NCI-H2081 (cell line): ENCODE results near the gene ALS2CL.
"Not testable (repeated sequence)": the region's sequence is repeated elsewhere in the genome, so short reads cannot be mapped to it uniquely, and the experiment has no call there.

Source experiments
- DNase-seq, 2 experiments: peaks; one replicate each; lab custom pipeline; 2025; lab: John Stamatoyannopoulos, UW

Gene ALS2CL, protein sequence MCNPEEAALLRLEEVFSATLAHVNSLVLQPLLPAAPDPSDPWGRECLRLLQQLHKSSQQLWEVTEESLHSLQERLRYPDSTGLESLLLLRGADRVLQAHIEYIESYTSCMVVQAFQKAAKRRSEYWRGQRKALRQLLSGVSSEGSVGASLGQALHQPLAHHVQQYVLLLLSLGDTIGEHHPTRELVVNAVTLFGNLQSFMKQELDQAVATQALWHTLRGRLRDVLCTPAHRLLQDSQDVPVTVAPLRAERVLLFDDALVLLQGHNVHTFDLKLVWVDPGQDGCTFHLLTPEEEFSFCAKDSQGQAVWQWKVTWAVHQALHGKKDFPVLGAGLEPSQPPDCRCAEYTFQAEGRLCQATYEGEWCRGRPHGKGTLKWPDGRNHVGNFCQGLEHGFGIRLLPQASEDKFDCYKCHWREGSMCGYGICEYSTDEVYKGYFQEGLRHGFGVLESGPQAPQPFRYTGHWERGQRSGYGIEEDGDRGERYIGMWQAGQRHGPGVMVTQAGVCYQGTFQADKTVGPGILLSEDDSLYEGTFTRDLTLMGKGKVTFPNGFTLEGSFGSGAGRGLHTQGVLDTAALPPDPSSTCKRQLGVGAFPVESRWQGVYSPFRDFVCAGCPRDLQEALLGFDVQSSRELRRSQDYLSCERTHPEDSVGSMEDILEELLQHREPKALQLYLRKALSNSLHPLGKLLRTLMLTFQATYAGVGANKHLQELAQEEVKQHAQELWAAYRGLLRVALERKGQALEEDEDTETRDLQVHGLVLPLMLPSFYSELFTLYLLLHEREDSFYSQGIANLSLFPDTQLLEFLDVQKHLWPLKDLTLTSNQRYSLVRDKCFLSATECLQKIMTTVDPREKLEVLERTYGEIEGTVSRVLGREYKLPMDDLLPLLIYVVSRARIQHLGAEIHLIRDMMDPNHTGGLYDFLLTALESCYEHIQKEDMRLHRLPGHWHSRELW

DNA sequence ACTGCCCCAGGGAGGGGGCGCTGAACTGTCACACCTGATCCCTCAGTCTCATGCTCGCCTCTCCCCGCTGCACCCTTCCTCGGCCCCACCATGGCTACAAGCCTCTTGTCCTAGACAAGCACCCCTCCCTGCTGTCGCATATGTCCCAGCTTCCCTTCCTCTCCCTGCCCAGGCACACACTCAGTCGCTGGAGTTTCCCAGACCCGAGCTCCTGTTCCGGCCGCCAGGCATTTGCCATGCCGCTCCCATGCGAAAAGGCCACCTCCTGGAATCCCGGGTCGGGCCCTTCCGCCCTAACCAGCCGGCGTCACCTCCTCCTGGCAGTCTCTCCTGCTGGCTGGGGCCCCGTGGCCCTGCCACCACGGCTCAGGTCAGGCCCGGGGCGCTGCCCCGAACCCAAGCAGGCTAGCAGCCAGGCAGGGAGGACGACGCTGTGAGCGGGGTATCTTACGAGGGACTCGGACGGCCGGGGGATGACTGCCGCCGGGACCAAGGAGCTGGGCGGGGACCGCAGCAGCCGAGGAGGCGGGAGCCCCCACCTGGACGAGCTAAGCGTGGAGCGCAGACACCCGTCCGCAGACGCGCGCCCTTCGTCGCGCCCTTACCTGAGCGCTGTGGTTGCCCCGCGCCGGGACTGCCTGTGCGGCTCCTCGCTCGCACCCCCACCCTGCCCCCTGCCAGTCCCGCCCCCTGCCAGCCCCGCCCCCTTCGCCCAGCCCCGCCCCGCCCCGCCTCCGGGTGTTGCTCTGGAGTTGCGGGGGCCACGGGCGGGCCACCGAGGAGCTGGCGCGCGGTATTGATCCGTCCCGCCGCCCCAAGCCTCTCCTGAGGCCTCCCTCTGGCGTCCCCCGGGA is at the start of gene ALS2CL:
Gene ALS2CL, minus strand, starts transcription at position 642 of the 854 bp plus-strand sequence. CDS start 4,239 bp downstream, outside the sequence.
- no peak for DNase-seq

DNA sequence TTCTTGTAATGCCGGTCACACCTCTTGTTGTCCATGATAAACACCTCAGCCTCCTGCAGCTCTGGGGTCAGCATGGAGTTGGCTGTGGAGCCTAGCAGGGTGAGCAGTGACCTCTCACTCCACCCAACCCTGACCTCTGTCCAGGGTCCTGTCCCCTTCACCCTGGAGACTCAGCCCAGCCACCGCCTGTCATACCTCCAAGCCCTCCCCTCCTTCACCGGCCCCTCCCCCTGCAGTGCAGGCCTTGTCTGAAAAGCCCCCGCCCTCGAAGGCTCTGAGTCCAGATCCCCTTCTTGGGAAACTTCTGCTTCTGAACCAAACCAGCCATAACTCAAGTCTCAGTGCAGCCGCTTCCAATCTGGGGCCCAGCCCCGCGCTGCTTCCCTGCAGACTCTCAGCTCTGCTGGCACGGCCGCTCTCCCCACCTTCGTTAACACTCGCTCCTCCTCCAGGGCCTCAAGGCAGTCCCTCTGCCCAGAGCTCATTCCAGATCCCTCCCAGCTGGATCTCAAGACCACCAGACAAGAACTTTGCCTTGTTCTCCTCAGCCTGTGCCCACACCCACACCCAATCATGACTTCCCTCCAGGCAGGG is 49.6 kb upstream of the ALS2CL start:
- no peak for DNase-seq

DNA sequence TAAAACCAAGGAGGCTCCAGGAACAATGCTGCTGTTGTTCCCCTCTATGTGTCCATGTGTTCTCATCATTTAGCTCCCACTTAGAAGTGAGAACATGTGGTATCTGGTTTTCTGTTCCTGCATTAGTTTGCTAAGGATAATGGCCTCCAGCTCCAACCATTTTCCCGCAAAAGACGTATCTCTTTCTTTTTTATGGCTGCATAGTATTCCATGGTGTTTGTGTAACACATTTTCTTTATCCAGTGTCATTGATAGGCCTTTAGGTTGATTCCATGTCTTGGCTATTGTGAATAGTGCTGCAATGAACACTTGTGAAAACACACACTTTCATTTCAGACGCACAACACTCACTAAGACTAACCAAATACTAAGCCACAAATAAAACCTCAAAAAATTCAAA is 46.1 kb upstream of the ALS2CL start:
- not testable (repeated sequence) for DNase-seq

DNA sequence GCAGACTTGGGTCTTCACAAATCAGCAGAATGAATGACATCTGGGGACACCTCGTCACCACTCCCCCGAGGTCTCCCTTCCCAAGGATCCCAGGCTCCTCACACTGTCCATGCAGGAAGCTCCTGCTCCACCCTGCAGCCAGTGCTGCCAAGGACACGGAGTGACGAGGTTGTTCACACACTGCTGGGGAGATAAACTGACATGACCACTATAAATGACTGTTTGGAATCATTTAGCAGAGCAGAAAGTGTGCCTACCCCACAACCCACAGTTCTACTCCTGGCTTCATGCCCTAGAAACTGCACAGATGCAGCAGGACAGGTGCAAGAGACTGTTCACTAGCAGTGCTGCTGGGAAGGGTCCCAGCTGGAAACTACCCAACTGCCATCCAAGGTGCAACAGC is 43.9 kb upstream of the ALS2CL start:
- DNase-seq: peak in 1 of 2 experiments; percentile 32

DNA sequence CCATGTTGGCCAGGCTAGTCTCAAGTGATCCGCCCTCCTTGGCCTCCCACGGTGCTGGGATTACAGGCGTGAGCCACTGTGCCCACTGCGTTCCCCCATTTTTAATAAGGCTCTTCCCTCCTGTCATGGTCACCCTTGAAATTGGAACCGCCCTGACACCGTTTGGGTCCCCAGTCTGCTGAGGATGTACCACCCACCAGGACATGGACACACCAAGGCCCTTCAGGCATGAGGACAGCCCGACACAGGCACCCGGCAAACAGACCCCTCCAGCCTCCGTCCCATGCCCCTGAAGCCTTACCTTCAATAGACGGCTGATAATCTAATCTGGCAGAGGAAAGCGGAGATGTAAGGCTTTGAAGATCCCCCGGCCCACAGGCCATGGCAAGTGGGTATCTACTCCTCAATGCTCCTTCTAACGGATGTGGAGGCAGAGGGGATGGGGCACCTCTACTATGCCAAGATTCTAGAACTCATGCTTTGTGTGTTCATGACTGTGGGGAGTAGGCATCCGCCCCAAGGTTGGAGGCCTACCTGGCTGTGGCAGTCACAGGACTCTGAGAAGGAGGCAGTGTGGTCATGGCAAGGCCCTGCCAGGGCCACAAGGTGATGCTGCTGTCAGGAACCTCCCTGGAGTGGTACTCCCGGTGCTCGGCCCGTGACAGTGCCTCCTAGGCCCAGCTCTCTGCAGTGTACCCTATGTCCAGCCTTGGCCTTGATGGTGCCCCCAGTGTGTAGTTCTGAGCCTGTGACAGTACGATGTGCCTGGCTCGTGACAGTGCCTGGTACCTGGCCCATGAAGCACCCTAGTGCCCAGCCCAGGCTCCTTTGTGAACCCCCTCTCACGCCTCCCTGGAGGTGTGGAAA is 42.8 kb upstream of the ALS2CL start:
- DNase-seq: no peak

DNA sequence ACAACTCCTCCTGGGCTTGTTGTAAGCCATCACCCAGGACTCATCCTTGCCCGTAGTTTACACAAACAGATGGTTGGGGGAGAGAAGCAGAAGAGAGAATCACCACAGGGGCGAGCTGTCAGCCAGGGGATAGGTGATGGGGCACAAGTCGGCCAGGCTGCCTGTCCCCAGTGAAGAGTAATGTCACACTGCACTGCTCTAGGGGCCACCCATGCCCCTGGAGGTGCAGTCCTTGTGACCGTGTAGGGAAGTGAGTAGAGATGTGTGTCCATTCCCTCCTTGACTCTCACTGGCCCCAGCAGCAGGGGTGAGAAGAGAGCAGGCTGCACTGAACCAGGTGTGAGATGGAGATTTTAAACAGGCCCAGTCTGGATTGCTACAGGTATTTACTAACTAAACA is 41.3 kb upstream of the ALS2CL start:
- DNase-seq: no peak

DNA sequence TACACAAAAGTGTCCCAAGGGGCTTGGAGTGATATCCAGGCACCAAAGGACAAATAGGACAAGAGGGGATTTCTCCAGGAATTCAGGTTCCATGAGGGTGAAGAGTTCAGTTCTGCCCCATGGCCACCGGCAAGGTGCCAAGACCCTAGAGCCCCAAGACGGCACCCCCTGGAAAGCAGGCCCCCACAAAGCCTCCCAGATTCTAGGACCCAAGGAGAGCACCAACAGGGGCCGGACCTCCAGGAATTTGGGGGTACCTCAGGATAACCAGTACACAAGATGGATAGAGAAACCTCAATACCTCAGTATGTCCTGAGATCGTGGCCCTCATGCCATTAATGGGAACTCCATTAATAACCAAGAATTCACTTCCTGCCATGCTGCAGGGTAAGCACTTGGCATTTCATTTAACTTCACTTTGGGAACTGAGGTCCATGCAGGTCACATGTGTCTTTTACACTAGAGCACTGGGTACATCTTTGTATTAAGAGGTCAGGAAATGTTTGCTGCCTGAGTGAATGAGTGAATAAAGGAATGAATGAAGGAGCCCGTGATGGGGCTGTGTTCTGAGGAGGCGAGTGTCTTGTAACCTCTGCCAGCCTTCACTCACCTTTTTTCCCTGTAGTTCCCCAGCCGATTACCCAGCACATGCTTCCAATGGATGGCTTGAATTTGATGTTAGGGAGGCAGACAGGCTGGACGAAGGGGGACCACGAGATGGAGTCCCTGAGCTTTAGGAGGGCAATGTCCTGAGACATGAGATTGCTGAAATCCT is 39.7 kb upstream of the ALS2CL start:
- DNase-seq: no peak

DNA sequence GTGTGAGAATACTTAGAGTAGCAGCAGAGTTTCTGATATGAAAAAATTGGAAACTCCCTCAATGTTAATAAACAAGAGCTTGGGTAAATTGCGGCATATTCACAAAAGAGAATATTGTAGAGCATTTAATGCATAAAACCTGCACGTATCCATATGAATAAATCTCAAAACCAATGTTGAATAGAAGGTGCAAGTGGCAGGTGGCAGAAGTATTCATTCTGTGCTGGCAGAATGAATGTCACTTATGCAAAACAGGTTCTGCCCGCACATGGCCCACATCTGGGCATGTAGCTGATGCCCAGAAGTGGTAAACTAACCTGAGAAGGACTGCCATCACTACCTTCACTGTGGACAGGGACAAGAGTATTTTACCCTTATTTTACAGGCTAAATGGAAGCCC is 38.3 kb upstream of the ALS2CL start:
- no peak for DNase-seq

DNA sequence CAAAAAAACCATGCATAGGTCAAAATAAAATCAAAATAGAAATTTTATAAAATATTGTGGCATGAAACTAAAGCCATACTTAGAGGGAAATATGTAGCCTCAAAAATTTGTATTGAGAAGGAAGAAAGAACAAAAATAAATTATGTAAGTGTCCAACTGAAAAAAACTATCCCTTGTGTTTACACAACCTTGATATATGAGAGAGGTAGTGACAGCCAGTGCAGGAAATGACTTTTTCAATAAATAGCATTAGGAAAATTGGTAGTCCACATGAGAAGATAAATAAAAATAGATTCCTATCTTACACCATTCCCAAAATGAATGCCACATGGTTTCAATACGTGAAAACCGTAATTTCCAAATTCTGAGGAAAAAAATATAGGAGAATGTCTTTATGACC is 37.3 kb upstream of the ALS2CL start:
- DNase-seq: no peak

DNA sequence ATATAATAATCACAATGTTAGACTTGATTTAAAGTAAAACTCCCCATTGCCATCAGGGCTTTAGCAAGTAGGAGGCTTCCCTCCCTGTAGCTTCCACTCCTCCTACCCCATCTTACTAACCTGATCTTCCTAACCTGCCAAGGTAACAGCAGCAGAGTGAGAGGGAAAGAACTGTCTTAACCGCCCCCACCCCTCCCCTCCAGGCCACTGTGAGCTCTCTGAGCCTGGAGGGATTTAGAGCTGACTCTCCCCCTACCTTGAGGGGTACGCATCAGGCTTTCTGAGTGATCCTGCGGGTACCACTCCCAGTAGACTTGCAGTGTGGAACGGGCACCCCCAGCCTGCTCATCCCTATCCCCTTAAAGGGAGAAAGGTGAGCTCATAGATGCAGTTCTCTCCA is 35.6 kb upstream of the ALS2CL start:
- no peak for DNase-seq

DNA sequence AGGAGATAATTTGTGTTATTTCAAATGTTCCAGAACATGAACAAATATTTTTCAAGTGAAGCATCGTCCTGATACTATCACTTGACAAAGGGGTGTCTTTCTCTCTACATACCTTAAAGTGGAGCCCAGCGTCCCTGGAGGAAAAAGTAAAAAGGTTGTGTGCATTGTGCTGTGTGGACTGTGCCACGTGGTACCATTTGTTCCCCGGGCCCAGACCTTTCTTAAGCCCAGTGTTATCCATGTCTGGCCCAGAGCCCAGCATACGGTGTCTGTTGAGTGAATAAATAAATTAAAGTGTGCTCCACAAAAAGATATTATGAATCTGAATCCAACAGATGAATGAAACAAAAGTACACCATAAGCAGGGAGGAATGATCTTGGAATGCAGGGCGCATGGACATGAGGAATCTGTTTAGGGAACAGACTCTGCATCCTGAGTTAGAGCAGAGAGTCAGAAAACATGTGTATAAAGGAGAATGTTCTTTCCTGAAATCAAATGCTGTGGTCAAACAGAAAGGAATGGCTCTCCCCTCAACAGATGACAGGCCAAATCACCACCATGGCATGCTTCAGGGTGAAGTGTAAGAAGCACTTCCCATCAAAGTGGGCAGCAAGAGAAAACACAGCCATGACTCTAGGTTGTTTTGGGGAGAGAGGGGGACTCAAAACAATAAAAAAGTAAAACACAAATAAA is 32.3 kb upstream of the ALS2CL start:
- no peak for DNase-seq

DNA sequence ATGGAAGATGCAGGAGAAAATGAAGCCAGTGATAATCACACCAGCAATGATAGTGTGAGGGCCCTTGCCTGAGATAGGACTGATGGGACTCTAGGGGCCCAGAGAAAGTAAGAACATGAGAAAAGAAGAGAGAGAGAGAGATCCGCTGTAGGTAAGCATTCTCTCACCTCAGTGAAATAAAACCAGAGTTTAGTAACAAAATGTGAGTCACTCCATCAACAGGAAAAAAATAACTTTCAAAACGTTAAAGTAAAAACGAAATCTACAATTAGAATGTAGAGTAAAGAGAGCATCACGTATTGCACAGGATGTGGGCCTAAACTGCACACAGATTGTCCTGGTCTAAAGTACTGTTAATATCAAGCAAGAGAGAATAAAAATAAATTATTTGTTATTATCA is 30.9 kb upstream of the ALS2CL start:
- DNase-seq: no peak

DNA sequence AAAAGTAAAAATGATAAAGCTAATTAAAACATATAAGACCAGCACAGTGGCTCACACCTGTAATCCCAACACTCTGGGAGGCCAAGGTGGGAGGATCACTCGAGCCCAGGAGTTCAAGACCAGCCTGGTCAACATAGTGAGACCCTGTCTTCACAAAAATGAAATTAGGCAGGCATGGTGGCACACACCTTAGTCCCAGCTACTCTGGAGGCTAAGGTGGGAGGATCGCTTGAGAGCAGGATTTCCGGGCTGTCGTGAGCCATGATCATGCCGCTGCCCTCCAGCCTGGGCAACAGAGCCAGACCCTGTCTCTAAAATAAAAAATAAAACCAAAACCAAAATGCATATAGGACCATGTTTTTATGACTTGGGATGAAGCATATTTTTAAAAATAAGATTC is 29.0 kb upstream of the ALS2CL start:
- DNase-seq: no peak

DNA sequence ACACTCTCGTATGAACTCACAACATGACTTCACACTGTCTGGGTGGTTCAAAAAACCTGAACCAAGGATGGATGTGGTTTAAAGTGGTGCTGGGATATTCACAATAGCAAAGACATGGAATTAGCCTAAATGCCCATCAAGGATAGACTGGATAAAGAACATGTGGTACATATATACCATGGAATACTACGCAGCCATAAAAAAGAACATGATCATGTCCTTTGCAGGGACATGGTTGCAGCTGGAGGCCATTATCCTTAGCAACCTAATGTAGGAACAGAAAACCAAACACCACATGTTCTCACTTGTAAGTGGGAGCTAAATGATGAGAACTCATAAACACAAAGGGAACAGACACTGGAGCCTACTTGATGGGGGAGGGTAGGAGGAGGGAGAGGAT is 27.5 kb upstream of the ALS2CL start:
- DNase-seq: no peak

DNA sequence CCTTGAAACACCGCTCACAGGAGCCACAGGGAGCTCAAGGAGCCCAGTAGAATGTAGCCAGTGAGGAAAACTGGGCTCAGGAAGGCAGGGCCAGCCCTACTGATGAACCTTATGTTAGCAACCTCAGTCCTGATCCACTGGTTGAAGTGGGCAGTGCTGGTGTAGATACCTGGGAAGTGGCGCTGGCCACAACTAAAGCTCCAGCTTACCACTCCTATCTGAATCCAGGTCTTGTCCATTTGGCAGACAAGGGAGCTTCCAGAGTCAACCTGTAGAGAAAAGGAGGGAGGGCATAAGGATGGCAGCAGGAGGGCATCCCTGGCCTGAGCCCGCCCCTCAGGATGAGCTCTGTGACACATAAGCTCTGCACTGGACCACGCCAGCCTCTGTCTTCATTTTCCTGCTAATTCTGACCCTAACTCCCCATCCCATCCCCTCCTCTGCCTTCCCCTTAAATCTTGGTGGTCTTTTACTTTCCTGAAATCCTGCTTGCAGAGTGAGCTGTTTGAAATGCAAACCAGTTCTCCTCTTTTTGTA is 26.3 kb upstream of the ALS2CL start:
- no peak for DNase-seq

DNA sequence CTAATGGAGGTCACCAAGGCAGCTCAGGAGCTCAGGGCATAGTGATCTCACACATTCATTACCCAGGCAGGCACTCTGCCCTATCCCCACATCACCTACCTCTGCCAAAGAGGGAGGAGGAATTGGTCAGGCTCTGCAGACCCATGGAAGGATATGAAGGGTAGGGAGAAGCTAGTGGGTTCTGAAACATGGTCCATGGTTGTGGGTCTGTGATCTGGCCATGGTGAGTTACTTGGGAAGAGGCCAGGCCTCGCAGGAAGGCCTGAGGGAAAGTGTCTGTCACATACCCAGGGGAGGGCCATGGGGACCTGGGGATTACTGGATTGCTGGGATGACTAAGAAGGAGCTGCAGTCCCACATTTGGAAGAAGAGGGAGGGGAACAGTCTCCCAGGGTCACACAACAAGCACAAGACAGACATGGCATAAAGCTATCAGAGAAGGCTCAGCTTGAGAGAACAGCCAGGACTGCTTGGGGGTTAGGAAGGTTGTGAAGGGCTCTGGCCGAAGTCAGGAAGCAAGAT is 25.6 kb upstream of the ALS2CL start:
- no peak for DNase-seq

DNA sequence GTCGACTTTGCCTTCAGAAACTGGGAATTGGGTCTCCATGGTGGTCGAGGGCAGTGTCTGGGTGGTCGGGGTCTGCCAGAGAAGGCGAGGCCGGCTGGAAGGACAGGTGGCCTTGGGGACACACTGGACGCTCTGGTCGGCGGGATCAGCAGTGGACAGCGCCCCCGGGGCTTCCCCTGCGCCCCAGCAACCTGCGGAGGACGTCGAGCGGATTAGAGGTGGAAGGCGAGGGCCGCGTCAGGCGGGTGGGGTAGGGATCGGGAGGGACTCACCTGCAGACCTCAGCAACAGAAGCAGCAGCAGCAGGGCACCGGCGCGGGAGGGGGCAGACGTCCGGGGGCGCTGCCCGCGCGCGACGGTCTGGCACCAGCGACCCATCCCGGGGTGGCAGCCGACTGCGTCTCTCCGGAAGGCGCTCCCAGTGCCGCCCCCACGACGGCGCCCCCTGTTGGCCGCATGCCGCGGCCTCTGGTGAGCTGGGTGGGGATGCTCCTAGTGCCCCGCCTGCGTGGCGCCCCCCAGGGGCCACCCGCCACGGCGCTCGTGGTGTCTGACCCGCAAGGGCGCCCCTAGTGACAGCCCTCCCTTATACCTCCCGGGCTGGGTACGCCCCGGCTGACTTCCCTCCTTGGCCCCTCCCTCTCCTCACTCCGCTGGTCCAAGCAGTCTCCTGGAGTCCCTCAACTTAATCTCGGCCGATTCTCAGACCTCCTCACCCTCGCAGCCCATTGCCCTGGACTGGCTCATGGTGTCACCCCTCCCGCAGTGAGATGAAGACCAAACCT is 24.2 kb upstream of the ALS2CL start, which contains the start of gene PRSS50:
Gene PRSS50, minus strand, starts transcription at position 423 of the 785 bp plus-strand sequence. Its CDS starts 45 bp downstream, at position 378.
- DNase-seq: no peak
